Ramos (cell line): Measurements from ENCODE around the gene TP53TG3C.
"Not testable (repeated sequence)": the region's sequence is repeated elsewhere in the genome, so short reads cannot be mapped to it uniquely, and the experiment has no call there.

Experiments used
- in situ Hi-C: fragments of 300-500 bp; cut with MboI; formaldehyde crosslinking; loops from one replicate; pipeline ENCODE4 v1.14.3; 2022; ENCODE audit warnings: low sequenced_read_pairs; ENCODE audit not compliant: unreplicated experiment

TP53TG3C gene, protein sequence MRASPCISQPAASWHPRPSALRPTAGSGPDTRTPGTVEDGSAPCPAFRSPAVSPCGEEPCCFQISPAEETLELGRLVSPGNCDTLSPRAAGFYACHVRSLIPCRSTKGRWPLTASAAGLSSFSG

DNA sequence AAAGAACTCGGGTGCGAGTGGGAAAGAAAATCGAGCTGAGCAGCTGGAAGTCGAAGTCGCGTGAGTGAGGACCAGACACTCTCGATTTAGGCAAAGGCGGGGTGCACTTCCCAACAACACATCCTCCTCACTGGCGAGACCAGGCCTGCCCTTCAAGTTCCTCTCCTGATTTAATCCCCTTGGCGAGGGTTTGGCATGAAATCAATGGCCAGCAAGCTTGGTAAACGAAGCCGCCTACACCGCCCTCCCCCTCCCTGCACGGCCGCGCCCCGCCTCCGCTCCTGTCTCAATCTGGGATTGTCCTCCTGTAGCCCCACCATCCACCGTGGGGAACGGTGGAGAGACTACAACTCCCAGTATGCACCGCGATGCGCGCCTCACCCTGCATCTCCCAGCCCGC, at the start of gene TP53TG3C:
TSS of gene TP53TG3C (plus strand) at position 301 of the 400 bp plus-strand sequence. CDS start at position 369, 68 bp downstream.
- in situ Hi-C loops = not testable (repeated sequence)
